ENCODE measurements around the gene MCRIP2.

MCRIP2 gene

GRCh38 chr16:677316-678190 is 35.9 kb downstream of the MCRIP2 start:
- TF ChIP-seq POLR2AphosphoS5 (IDR thresholded peaks at IDR 0.05; ENCODE audit: low read depth, low read length) (no peak), TAF1 (IDR thresholded peaks at IDR 0.05; ENCODE audit: borderline replicate concordance, low read depth, low read length) (no peak), POLR2A (IDR thresholded peaks at IDR 0.05; ENCODE audit: low read depth, low read length) (no peak)
- DNase-seq (ENCODE audit: insufficient read length) (no peak), FAIRE-seq (no peak)

DNA sequence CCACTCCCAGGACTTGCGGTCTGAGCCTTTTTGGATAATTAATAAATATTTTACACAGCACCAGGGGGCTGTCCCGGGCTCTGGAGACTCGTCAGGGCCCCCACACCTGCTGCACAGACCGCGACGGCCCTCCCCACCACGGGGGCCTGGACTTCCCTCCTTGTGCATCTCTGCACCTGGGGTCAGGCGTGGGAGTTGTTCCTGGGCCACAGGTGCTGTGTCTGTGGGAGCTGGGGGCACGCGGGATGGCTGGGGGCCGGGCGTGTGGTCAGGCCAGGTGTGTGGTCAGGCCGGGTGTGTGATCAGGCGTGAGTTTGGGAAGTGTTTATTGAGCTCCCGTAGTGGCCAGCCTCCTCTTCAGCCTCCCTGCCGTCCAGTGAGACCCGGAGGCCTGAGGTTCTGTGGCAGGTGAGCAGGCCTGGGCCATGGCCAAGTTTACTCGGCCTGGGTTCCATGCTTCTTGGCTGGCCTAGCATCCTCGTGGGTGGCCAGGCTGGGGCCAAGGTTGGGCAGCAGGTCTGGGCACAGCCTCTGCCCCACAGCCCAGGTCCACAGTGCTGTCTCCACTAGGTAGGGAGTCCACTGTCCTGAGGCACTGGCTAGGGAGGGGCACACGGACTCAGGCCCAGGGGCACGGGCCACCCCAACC is 36.7 kb downstream of the MCRIP2 start:
- no peak for TF ChIP-seq POLR2A (IDR thresholded peaks at IDR 0.05; ENCODE audit: low read depth, low read length)
- TF ChIP-seq TAF1 (IDR thresholded peaks at IDR 0.05; ENCODE audit: borderline replicate concordance, low read depth, low read length) = no peak
- no peak for TF ChIP-seq POLR2AphosphoS5 (IDR thresholded peaks at IDR 0.05; ENCODE audit: low read depth, low read length)
- DNase-seq (ENCODE audit: insufficient read length) = no peak
- FAIRE-seq = no peak

DNA sequence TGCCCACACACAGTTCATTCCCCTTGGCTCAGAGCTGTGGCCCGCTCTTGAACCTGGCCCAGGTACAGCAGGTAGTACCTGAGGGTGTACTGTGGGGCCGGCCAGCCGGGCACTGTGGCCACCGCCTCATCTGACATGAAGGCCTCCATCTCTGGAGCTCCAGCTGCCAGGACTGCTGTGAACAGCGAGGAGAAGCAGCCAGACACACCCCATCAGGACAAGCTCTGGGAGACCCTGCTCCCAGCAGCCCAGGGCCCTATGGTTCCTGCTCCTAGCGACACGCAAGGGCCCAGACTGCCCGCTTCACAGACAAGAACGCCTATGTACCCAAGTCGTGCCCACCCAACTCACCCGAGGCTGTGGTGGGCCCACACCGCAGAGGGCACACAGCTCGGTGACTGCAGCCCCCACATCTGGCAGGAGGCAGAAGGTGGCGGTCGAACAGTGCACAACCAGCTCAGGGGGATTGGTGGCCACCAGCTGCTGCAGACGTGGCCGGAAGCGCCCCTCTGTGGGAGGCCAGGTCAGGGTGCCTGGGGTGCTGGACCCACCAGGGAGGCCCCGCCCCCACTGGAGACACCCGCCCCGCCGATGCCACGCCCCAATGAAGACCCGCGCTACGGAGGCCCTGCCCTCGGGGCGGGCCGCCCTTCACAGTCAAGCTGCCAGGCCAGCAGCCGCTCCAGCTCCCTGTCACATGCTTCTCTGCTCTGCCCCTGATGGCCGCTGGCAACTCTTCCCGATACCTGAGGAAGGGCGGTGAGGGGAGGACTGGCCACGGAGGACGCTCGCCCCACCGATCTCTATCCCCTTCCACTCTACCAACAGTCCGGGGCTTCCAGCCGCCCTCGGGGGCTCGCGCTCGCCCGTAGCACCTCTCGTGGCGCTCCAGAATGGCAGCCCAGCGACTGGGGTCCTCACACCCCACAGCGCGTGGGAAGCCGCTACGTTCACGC is 37.5 kb downstream of the MCRIP2 start:
- FAIRE-seq = peak; percentile 48
- no peak for TF ChIP-seq POLR2A (IDR thresholded peaks at IDR 0.05; ENCODE audit: low read depth, low read length)
- TF ChIP-seq POLR2AphosphoS5 (IDR thresholded peaks at IDR 0.05; ENCODE audit: low read depth, low read length) = no peak
- TF ChIP-seq TAF1 (IDR thresholded peaks at IDR 0.05; ENCODE audit: borderline replicate concordance, low read depth, low read length) = no peak
- no peak for DNase-seq (ENCODE audit: insufficient read length)

DNA sequence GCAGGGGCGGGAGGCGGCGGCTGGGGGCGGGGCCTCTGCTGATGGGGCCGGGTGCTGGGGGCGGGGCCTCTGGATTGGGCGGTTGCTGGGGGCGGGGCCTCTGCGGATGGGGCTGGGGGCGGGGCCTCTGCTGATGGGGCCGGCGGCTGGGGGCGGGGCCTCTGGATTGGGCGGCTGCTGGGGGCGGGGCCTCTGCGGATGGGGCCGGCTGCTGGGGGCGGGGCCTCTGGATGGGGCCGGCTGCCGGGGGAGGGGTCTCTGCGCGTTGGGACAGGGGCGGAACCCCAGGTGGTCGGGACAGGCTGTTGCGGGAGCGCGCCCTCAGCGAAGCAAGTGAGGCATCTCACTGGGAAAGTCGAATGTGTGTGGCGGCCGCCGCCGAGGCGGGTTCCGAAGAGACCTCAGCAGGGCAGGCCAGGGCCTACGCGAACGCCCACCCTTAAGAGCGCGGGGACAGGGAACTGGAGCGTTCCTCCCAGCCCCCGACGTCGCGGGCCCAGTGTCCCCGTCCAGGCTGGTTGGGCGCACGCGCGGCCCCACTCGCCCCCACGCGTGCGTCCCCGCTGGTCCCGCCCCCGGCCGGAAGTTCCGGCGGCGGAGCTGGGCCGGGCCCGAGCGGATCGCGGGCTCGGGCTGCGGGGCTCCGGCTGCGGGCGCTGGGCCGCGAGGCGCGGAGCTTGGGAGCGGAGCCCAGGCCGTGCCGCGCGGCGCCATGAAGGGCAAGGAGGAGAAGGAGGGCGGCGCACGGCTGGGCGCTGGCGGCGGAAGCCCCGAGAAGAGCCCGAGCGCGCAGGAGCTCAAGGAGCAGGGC is 38.4 kb downstream of the MCRIP2 start, which contains the start of gene STUB1:
Gene STUB1, plus strand, starts transcription at position 597 of the 811 bp plus-strand sequence. Its CDS starts 116 bp downstream, at position 713.
- TF ChIP-seq POLR2A (IDR thresholded peaks at IDR 0.05; ENCODE audit: low read depth, low read length) (peak; percentile 84; the same call in 1 of the 2 replicates), POLR2AphosphoS5 (IDR thresholded peaks at IDR 0.05; ENCODE audit: low read depth, low read length) (0 out of 2 replicates have a peak, but pooled peaks have one; percentile 43), TAF1 (IDR thresholded peaks at IDR 0.05; ENCODE audit: borderline replicate concordance, low read depth, low read length) (no peak; the same call in 1 of the 2 replicates)
- peak; percentile 84 for DNase-seq (ENCODE audit: insufficient read length)
- peak; percentile 98 for FAIRE-seq

DNA sequence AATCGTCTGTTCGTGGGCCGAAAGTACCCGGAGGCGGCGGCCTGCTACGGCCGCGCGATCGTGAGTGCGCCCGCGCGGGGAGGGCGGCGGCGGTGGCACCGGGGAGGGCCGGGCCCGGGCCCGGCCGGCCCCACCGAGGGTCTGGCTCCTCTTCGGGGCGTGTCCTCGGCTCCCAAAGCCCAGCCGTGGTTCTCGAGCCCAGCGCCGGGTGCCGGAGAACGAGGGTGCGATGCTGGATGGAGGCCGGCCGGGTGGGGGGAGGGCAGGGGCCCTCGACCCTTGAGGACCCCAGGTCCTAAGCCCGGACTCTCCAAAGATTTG is 39.0 kb downstream of the MCRIP2 start:
- TF ChIP-seq POLR2A (IDR thresholded peaks at IDR 0.05; ENCODE audit: low read depth, low read length) (no peak), POLR2AphosphoS5 (IDR thresholded peaks at IDR 0.05; ENCODE audit: low read depth, low read length) (no peak), TAF1 (IDR thresholded peaks at IDR 0.05; ENCODE audit: borderline replicate concordance, low read depth, low read length) (no peak)
- FAIRE-seq = no peak
- DNase-seq (ENCODE audit: insufficient read length) = no peak

GRCh38 chr16:680967-681745 is 39.5 kb downstream of the MCRIP2 start:
- FAIRE-seq (peak; percentile 75), DNase-seq (ENCODE audit: insufficient read length) (no peak)
- no peak for TF ChIP-seq TAF1 (IDR thresholded peaks at IDR 0.05; ENCODE audit: borderline replicate concordance, low read depth, low read length)
- TF ChIP-seq POLR2AphosphoS5 (IDR thresholded peaks at IDR 0.05; ENCODE audit: low read depth, low read length) = no peak; the same call in 1 of the 2 replicates
- no peak for TF ChIP-seq POLR2A (IDR thresholded peaks at IDR 0.05; ENCODE audit: low read depth, low read length)

GRCh38 chr16:681746-682427 is 40.3 kb downstream of the MCRIP2 start:
- no peak for FAIRE-seq

GRCh38 chr16:682493-683395 is 41.1 kb downstream of the MCRIP2 start:
- TF ChIP-seq POLR2A (IDR thresholded peaks at IDR 0.05; ENCODE audit: low read depth, low read length) (no peak), POLR2AphosphoS5 (IDR thresholded peaks at IDR 0.05; ENCODE audit: low read depth, low read length) (no peak), TAF1 (IDR thresholded peaks at IDR 0.05; ENCODE audit: borderline replicate concordance, low read depth, low read length) (no peak)
- FAIRE-seq (no peak), DNase-seq (ENCODE audit: insufficient read length) (no peak)

More at GRCh38 chr16:681746-682427, 40.3 kb downstream of the MCRIP2 start:
- TF ChIP-seq POLR2A (IDR thresholded peaks at IDR 0.05; ENCODE audit: low read depth, low read length) (no peak), TAF1 (IDR thresholded peaks at IDR 0.05; ENCODE audit: borderline replicate concordance, low read depth, low read length) (no peak), POLR2AphosphoS5 (IDR thresholded peaks at IDR 0.05; ENCODE audit: low read depth, low read length) (peak; percentile 60; the same call in 1 of the 2 replicates)
- no peak for DNase-seq (ENCODE audit: insufficient read length)
